NCI-H446 (cell line): ENCODE measurements around the gene SNRPN.
"Not testable (repeated sequence)": the region's sequence is repeated elsewhere in the genome, so short reads cannot be mapped to it uniquely, and the experiment has no call there.

Experiments
- DNase-seq, 2 experiments: peaks; one replicate each; lab custom pipeline; 2025; lab: John Stamatoyannopoulos, UW

Gene SNRPN

GRCh38 chr15:24971052-24971451 is 16.3 kb downstream of the SNRPN start:
- no peak for DNase-seq

DNA sequence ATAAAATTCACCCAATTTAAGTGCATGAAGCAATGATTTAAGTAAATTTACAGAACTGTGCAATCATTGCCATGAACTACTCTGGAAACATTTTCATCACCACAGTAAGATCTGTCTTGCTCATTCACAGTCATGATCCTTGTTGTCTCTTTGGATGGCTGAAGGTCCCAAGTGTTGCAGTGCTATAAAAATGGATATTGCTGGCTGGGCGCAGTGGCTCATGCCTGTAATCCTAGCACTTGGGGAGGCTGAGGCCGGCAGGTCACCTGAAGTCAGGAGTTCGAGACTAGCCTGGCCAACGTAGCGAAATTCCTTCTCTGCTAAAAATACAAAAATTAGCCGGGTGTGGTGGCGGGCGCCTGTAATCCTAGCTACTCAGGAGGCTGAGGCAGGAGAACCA is 17.0 kb downstream of the SNRPN start:
- DNase-seq: no peak

GRCh38 chr15:24972707-24973106 is 17.9 kb downstream of the SNRPN start:
- DNase-seq: not testable (repeated sequence)

GRCh38 chr15:24976932-24977331 is 22.1 kb downstream of the SNRPN start:
- no peak for DNase-seq

DNA sequence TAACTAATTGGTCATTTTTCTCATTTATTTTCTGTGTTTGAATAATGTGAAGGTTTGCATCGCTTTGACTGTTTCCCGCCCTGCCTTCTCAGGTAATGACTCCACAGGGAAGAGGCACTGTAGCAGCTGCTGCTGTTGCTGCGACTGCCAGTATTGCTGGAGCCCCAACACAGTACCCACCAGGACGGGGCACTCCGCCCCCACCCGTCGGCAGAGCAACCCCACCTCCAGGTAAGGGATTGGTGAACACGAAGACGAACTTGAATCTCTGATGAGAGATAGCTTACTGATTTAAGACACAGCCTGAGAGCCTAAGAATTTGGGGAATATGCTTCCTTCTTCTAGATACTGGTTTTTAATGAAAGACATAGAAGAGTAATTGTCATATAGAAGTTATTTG is 22.9 kb downstream of the SNRPN start:
- DNase-seq: no peak

GRCh38 chr15:24985224-24985623 is 30.4 kb downstream of the SNRPN start:
- no peak for DNase-seq

DNA sequence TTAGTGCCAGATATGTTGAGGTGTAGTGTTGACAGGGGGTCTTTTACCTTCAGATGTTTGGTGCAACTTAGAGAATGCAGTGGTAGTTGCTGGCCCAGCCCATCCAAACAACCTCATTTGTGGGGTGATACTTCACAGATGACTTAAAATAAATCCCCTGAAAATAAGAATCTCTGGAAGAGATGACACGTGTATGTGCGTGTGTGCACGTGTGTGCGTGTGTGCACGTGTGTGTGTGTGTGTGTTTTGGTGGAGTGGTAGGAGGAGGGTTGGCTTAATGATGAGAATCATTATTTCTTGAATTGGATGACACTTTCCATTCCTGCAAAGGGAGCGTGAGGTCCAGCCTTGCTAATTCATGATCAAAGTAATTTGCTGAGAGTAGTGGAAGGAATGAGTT is 31.9 kb downstream of the SNRPN start:
- no peak for DNase-seq

- no peak for DNase-seq
Measured at GRCh38 chr15:25019434-25019833, 64.6 kb downstream of the SNRPN start.

- no peak for DNase-seq
Measured at GRCh38 chr15:25022233-25022632, 67.4 kb downstream of the SNRPN start.
